GM23248 (cell line): ENCODE measurements around the gene FLG.
"Not testable (repeated sequence)": the region's sequence is repeated elsewhere in the genome, so short reads cannot be mapped to it uniquely, and the experiment has no call there.

Experiments used
- EZH2 ChIP-seq: fragments of 200-600 bp; sonication (generic); IDR thresholded peaks from 2 replicates; pipeline ENCODE4 v1.6.1; 2018; ENCODE audit warnings: antibody characterized with exemption, mild to moderate bottlenecking; ENCODE audit not compliant: insufficient read depth, poor library complexity, severe bottlenecking
- EZH2phosphoT487 ChIP-seq: fragments of 200-600 bp; sonication (generic); IDR thresholded peaks from 2 replicates; pipeline ENCODE4 v1.6.1; 2018; ENCODE audit warnings: antibody characterized with exemption, moderate library complexity, mild to moderate bottlenecking, low read depth; ENCODE audit not compliant: insufficient read depth

GRCh38 chr1:152306123-152306522 lies 18.9 kb downstream of the FLG start:
- not testable (repeated sequence) for TF ChIP-seq EZH2phosphoT487, EZH2
